K562 (cell line): Measurements from ENCODE around the gene HNRNPA2B1. TPM values are rescaled to one million over a fixed set of nuclear protein-coding genes. Genes with fewer than 3 reads are reported as not detected.

ENCODE experiments used
- CHD1 ChIP-seq: fragments of 200-600 bp; sonication (generic); IDR thresholded peaks from one replicate; pipeline ENCODE4 v1.6.1; 2012; ENCODE audit warnings: mild to moderate bottlenecking, moderate library complexity, low read length, inconsistent platforms
- EP300 ChIP-seq: IDR thresholded peaks from 2 replicates; pipeline ENCODE4 v1.6.1; 2012; ENCODE audit warnings: low read length, improper control_type of control experiment
- MXD1 ChIP-seq: fragments of 250-450 bp; sonication (Bioruptor Pico); IDR thresholded peaks from 2 replicates; pipeline ENCODE4 v1.8.0; 2021; ENCODE audit warnings: borderline replicate concordance, mild to moderate bottlenecking, moderate library complexity; ENCODE audit not compliant: poor library complexity, severe bottlenecking
- NKRF ChIP-seq: fragments of 450-650 bp; IDR thresholded peaks from 2 replicates; pipeline ENCODE4 v1.6.1; 2016; ENCODE audit warnings: borderline replicate concordance
- POLR2A ChIP-seq: fragments of 450-650 bp; conservative IDR thresholded peaks from 2 replicates; pipeline ENCODE4 v1.6.1; 2016
- ZNF212 ChIP-seq: fragments of 450-650 bp; formaldehyde crosslinking; IDR thresholded peaks from 2 replicates; pipeline ENCODE4 v1.4.0; 2020; ENCODE audit warnings: mild to moderate bottlenecking
- polyA plus RNA-seq, 8 experiments: library from polyadenylated mRNA; depleted of rRNA in 4 of 8; stranded (reverse) in 5 of 8; unstranded in 3 of 8; fragments of >200 nt; fragmentation: Nextera tagmentation in 2 of 8; fragmentation: Illumina TruSeq in 1 of 8; extraction: Ambion mirVana in 2 of 8; extraction: Trizol in 1 of 8; gene quantifications; 2 replicates each; pipeline versions ENCODE4 v1.2.1 to v1.2.3, GENCODE V29; 2011 to 2014; ENCODE audit warnings: inconsistent platforms in 1 of 8, missing spikeins in 1 of 8
- total RNA-seq, 7 experiments: library from RNA; depleted of rRNA in 6 of 7; stranded (reverse); fragments of >200 nt in 6 of 7; fragmentation: Illumina TruSeq in 2 of 7; extraction: Trizol in 2 of 7; gene quantifications; 2 replicates each; pipeline versions ENCODE4 v1.2.1 to v1.2.3, GENCODE V29; 2011 to 2021; ENCODE audit warnings: low replicate concordance in 1 of 7

Gene HNRNPA2B1
- total and polyA plus RNA-seq, 9 of the 15 experiments (the other 6 are each of a cell fraction or from before 2014, with no cell fraction given): 630 to 1,989 (median 865) TPM

- TF ChIP-seq ZNF212 (no peak), CHD1 (peak; percentile 20), MXD1 (no peak), NKRF (no peak), EP300 (no peak), POLR2A (peak; percentile 53)
These were observed 3.1 kb downstream of the HNRNPA2B1 start (continued) for GRCh38 chr7:26197153-26198115.
